PC-3 (cell line): Measurements from ENCODE around the gene RIMBP2. TPM values are rescaled to one million over a fixed set of nuclear protein-coding genes. Genes with fewer than 3 reads are reported as not detected.

Experiments used
- ATAC-seq: fragments of 200-7000 bp; cut with Tn5 transposase; 2 replicates; pipeline ENCODE4 v1.9.1; 2020; ENCODE audit warnings: mild to moderate bottlenecking, moderate library complexity
- BruUV-seq: library from RNA; stranded (reverse); fragments of 400-500 nt; replicated peaks from 2 replicates; lab custom pipeline; 2021; lab: Mats Ljungman, UMichigan
- CTCF ChIA-PET: fragments of 300-600 bp; sonication (Branson Sonifier 250); formaldehyde crosslinking; loops from one replicate; lab custom pipeline; 2022; ENCODE audit warnings: antibody characterized with exemption; lab: Charles Lee
- POLR2A ChIA-PET: fragments of 300-600 bp; sonication (Branson Sonifier 250); formaldehyde crosslinking; loops from one replicate; lab custom pipeline; 2022; ENCODE audit warnings: antibody characterized with exemption; ENCODE audit not compliant: unreplicated experiment; lab: Charles Lee
- DNase-seq: peaks from one replicate; pipeline ENCODE4 v3.0.0-alpha.2; 2015
- H2AFZ ChIP-seq: fragments of 300-600 bp; sonication (generic); 2 replicates; pipeline ENCODE4 v1.6.0; 2016; ENCODE audit warnings: antibody characterized with exemption, low read length
- H3F3A ChIP-seq: fragments of 300-600 bp; sonication (generic); one replicate; pipeline ENCODE4 v1.6.0; 2017; ENCODE audit warnings: antibody characterized with exemption, low read length, control low read depth, mild to moderate bottlenecking; ENCODE audit not compliant: unreplicated experiment
- H3K27ac ChIP-seq: fragments of 300-600 bp; sonication (generic); 2 replicates; pipeline ENCODE4 v1.5.1; 2016; ENCODE audit warnings: mild to moderate bottlenecking, low read length
- H3K27me3 ChIP-seq: fragments of 300-600 bp; sonication (generic); 2 replicates; pipeline ENCODE4 v1.6.1; 2016; ENCODE audit warnings: low read length, mixed read lengths
- H3K36me3 ChIP-seq: fragments of 300-600 bp; sonication (generic); 2 replicates; pipeline ENCODE4 v1.6.1; 2016; ENCODE audit warnings: low read depth, mixed run types, low read length, mixed read lengths
- H3K4me1 ChIP-seq: fragments of 300-600 bp; sonication (generic); 2 replicates; pipeline ENCODE4 v1.5.1; 2016; ENCODE audit warnings: low read length; ENCODE audit not compliant: insufficient read depth
- H3K4me2 ChIP-seq: fragments of 300-600 bp; sonication (generic); 2 replicates; pipeline ENCODE4 v1.6.0; 2016; ENCODE audit warnings: low read length
- H3K4me3 ChIP-seq: fragments of 300-600 bp; sonication (generic); 2 replicates; pipeline ENCODE4 v1.5.1; 2016; ENCODE audit warnings: mild to moderate bottlenecking, low read length, mixed read lengths
- H3K79me2 ChIP-seq: fragments of 300-600 bp; sonication (generic); 2 replicates; pipeline ENCODE4 v1.6.1; 2017; ENCODE audit warnings: low read length, mixed read lengths
- H3K9ac ChIP-seq: fragments of 300-600 bp; sonication (generic); 2 replicates; pipeline ENCODE4 v1.6.0; 2016; ENCODE audit warnings: mild to moderate bottlenecking, low read length
- H3K9me2 ChIP-seq: fragments of 300-600 bp; sonication (generic); replicated peaks from 2 replicates; pipeline ENCODE4 v1.6.1; 2016; ENCODE audit warnings: mixed run types, low read length, mixed read lengths
- H3K9me3 ChIP-seq: fragments of 300-600 bp; sonication (generic); 2 replicates; pipeline ENCODE4 v1.6.1; 2016; ENCODE audit warnings: low read length, mixed read lengths
- H4K20me1 ChIP-seq: fragments of 300-600 bp; sonication (generic); 2 replicates; pipeline ENCODE4 v1.6.1; 2016; ENCODE audit warnings: low read length, mixed read lengths
- EZH2 ChIP-seq: fragments of 300-600 bp; sonication (generic); IDR thresholded peaks from one replicate; pipeline ENCODE4 v1.6.1; 2017; ENCODE audit warnings: antibody characterized with exemption, mild to moderate bottlenecking, low read length; ENCODE audit not compliant: unreplicated experiment
- EZH2phosphoT487 ChIP-seq: fragments of 300-600 bp; sonication (generic); IDR thresholded peaks from 2 replicates; pipeline ENCODE4 v1.6.1; 2018; ENCODE audit warnings: mild to moderate bottlenecking, antibody characterized with exemption, low read length, borderline replicate concordance
- intact Hi-C: fragments of 100-400 bp; cut with micrococcal nuclease; formaldehyde crosslinking; loops from 2 replicates; pipeline ENCODE4 v1.9.0; 2023
- total RNA-seq: library from RNA; depleted of rRNA; stranded (reverse); fragments of >200 nt; gene quantifications from 2 replicates; pipeline ENCODE4 v1.2.3, GENCODE V29; 2014
- TF ChIP-seq, protein P1 (sequence below): fragments of 300-600 bp; sonication (generic); conservative IDR thresholded peaks from 2 replicates; pipeline ENCODE4 v1.5.1; 2017; ENCODE audit warnings: antibody characterized with exemption, low read depth, mild to moderate bottlenecking, low read length

Gene RIMBP2
- total RNA-seq, 1 experiment from 2014 or later = not detected

DNA sequence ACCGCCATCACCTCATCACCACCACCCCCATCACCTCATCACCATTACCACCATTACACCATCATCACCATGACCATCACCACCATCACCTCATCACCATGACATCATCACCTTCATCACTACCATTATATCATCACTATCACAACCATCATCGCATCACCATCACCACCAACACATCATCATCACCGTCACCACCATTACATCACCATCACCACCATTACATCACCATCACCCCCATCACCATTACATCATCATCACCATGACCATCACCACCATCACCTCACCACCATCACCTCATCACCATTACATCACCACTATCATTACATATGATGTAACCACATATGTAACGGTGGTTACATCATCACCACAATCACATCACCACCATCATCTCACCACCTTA, 132.3 kb downstream of the RIMBP2 start:
- Histone ChIP-seq H3K4me1 (no peaks in the 10 kb centered on the region), H4K20me1 (no peaks in the 10 kb centered on the region), H3K9me3 (no peaks in the 10 kb centered on the region), H2AFZ (no peak overlapping the region), H3K79me2 (no peaks in the 10 kb centered on the region), H3F3A (no peaks in the 10 kb centered on the region), H3K9me2 (no peaks in the 10 kb centered on the region), H3K27ac (no peak overlapping the region), H3K4me2 (no peak overlapping the region), H3K27me3 (no peaks in the 10 kb centered on the region), H3K9ac (no peak overlapping the region), H3K4me3 (no peak overlapping the region), H3K36me3 (no peaks in the 10 kb centered on the region)
- no TSS peak for BruUV-seq
- ChIA-PET CTCF (no interaction called here), POLR2A (no interaction called here)
- ATAC-seq = no peak
- TF ChIP-seq, protein P1, sequence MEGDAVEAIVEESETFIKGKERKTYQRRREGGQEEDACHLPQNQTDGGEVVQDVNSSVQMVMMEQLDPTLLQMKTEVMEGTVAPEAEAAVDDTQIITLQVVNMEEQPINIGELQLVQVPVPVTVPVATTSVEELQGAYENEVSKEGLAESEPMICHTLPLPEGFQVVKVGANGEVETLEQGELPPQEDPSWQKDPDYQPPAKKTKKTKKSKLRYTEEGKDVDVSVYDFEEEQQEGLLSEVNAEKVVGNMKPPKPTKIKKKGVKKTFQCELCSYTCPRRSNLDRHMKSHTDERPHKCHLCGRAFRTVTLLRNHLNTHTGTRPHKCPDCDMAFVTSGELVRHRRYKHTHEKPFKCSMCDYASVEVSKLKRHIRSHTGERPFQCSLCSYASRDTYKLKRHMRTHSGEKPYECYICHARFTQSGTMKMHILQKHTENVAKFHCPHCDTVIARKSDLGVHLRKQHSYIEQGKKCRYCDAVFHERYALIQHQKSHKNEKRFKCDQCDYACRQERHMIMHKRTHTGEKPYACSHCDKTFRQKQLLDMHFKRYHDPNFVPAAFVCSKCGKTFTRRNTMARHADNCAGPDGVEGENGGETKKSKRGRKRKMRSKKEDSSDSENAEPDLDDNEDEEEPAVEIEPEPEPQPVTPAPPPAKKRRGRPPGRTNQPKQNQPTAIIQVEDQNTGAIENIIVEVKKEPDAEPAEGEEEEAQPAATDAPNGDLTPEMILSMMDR = no peak
- TF ChIP-seq EZH2phosphoT487 (no peak), EZH2 (no peak)
- DNase-seq = no peak
- intact Hi-C loops = no loop called here

DNA sequence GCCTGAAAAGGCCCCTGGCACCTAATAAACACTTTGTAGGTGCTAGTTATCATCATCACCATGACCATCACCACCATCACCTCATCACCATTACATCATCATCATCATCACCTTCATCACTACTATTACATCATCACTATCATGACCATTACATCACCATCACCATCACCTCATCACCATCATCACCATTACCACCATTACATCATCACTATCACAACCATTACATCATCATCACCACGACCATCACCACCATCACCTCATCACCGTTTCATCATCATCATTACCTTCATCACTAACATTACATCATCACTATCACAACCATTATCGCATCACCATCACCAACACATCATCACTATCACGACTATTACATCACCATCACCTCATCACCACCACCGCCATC, 132.8 kb downstream of the RIMBP2 start:
- ChIA-PET POLR2A (no interaction called here), CTCF (no interaction called here)
- intact Hi-C loops = no loop called here
- TF ChIP-seq, protein P1 = no peak
- TF ChIP-seq EZH2 (no peak), EZH2phosphoT487 (no peak)
- no peaks in the 10 kb centered on the region for H3K27me3 ChIP-seq
- H3F3A ChIP-seq = no peaks in the 10 kb centered on the region
- H3K9me2 ChIP-seq = no peaks in the 10 kb centered on the region
- no peak overlapping the region for H3K4me2 ChIP-seq
- no peak for DNase-seq
- H3K79me2 ChIP-seq = no peaks in the 10 kb centered on the region
- no peaks in the 10 kb centered on the region for H4K20me1 ChIP-seq
- H3K27ac ChIP-seq = no peak overlapping the region
- no peak overlapping the region for H3K4me3 ChIP-seq
- H2AFZ ChIP-seq = no peak overlapping the region
- ATAC-seq = no peak
- no peaks in the 10 kb centered on the region for H3K4me1 ChIP-seq
- H3K9ac ChIP-seq = no peak overlapping the region
- H3K9me3 ChIP-seq = no peaks in the 10 kb centered on the region
- BruUV-seq = no TSS peak
- H3K36me3 ChIP-seq = no peaks in the 10 kb centered on the region

DNA sequence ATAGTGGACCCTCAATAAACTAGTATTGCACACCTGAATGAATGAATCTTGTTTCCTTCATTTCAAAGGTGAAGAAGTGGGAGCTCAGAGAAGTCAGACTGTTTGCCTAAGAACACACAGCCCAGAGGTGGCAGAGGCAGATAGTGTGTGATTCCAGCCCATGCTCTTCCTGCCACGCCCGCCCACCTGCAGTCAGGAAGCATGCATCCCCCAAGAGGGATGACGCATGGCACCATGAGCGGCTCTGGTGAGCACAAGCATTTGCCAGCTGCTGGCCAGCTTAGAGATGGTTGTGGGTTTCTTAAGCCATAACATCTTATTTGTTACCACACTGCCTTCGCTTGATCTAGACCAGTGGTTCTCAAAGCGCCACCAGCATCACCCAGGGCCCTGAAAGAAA, 133.8 kb downstream of the RIMBP2 start:
- no peak for DNase-seq
- no peak overlapping the region for H3K9ac ChIP-seq
- ChIA-PET POLR2A (no interaction called here), CTCF (no interaction called here)
- H2AFZ ChIP-seq = no peak overlapping the region
- no peaks in the 10 kb centered on the region for H3K36me3 ChIP-seq
- no peaks in the 10 kb centered on the region for H4K20me1 ChIP-seq
- H3F3A ChIP-seq = no peaks in the 10 kb centered on the region
- H3K9me2 ChIP-seq = no peaks in the 10 kb centered on the region
- ATAC-seq = no peak
- H3K27ac ChIP-seq = no peak overlapping the region
- H3K4me2 ChIP-seq = no peak overlapping the region
- BruUV-seq = no TSS peak
- TF ChIP-seq EZH2phosphoT487 (no peak), EZH2 (no peak)
- TF ChIP-seq, protein P1 = no peak
- no peaks in the 10 kb centered on the region for H3K27me3 ChIP-seq
- no peaks in the 10 kb centered on the region for H3K4me1 ChIP-seq
- H3K9me3 ChIP-seq = no peaks in the 10 kb centered on the region
- no peak overlapping the region for H3K4me3 ChIP-seq
- H3K79me2 ChIP-seq = no peaks in the 10 kb centered on the region
- intact Hi-C loops = no loop called here
